SKM-1 (cell line): Measurements from ENCODE around the gene SH2D7.

Source experiments
- DNase-seq: peaks from one replicate; lab custom pipeline; 2025; ENCODE audit not compliant: unreplicated experiment; lab: John Stamatoyannopoulos, UW

Gene SH2D7

GRCh38 chr15:78060232-78060631 is 32.1 kb upstream of the SH2D7 start:
- no peak for DNase-seq

GRCh38 chr15:78061963-78062427 is 30.4 kb upstream of the SH2D7 start:
- no peak for DNase-seq

- DNase-seq: no peak
Measured at GRCh38 chr15:78063217-78063616, 29.1 kb upstream of the SH2D7 start.

GRCh38 chr15:78063970-78064385 is 28.4 kb upstream of the SH2D7 start:
- no peak for DNase-seq

- DNase-seq: no peak
Measured at GRCh38 chr15:78064544-78064943, 27.8 kb upstream of the SH2D7 start.

- DNase-seq: peak; percentile 52
Measured at GRCh38 chr15:78065284-78065872, 27.0 kb upstream of the SH2D7 start.

- DNase-seq: no peak
Measured at GRCh38 chr15:78065973-78066946, 26.1 kb upstream of the SH2D7 start.

GRCh38 chr15:78067328-78068228 is 24.8 kb upstream of the SH2D7 start:
- DNase-seq: no peak

GRCh38 chr15:78069052-78069414 is 23.3 kb upstream of the SH2D7 start:
- no peak for DNase-seq

GRCh38 chr15:78069462-78070029 is 22.8 kb upstream of the SH2D7 start:
- DNase-seq: no peak

- DNase-seq: peak; percentile 52
Measured at GRCh38 chr15:78070049-78070700, 22.2 kb upstream of the SH2D7 start.

- DNase-seq: no peak
Measured at GRCh38 chr15:78071383-78071782, 21.0 kb upstream of the SH2D7 start.

- DNase-seq: no peak
Measured at GRCh38 chr15:78072080-78072892, 20.1 kb upstream of the SH2D7 start.

- DNase-seq: no peak
Measured at GRCh38 chr15:78073046-78073787, 19.1 kb upstream of the SH2D7 start.

- no peak for DNase-seq
Measured at GRCh38 chr15:78075490-78076230, 16.7 kb upstream of the SH2D7 start.

- DNase-seq: no peak
Measured at GRCh38 chr15:78076231-78077052, 15.9 kb upstream of the SH2D7 start.
